ENCODE data around the gene MEIS2.

- no peak for TF ChIP-seq CTCF (conservative IDR thresholded peaks at IDR 0.05 in 1 of 2, IDR thresholded peaks at IDR 0.05 in 1 of 2; ENCODE audit: extremely low read depth in 1 of 2, insufficient read depth in 1 of 2, low read depth in 1 of 2, low read length in 2 of 2)
- TF ChIP-seq EZH2 (IDR thresholded peaks at IDR 0.05; ENCODE audit: borderline replicate concordance, low read length) = no peak
Measured at GRCh38 chr15:36996121-36996520, 104.2 kb downstream of the MEIS2 start.
